GM18517 (cell line): Measurements from ENCODE around the gene DDX21.
"Not testable (repeated sequence)": the region's sequence is repeated elsewhere in the genome, so short reads cannot be mapped to it uniquely, and the experiment has no call there.

ENCODE experiments used
- ATAC-seq: cut with Tn5 transposase; IDR thresholded peaks from one replicate; pipeline ENCODE4 v1.9.1; 2021; ENCODE audit warnings: mild to moderate bottlenecking, moderate library complexity; ENCODE audit not compliant: unreplicated experiment

DDX21 gene

GRCh38 chr10:68955832-68956532 lies at the start of gene DDX21:
Gene DDX21, plus strand, starts transcription at chr10:68956170. Its CDS starts 56 bp downstream, at chr10:68956226.
- ATAC-seq: peak; percentile 79

GRCh38 chr10:68924593-68924992 lies 31.4 kb upstream of the DDX21 start:
- ATAC-seq: no peak

GRCh38 chr10:68925489-68925888 lies 30.5 kb upstream of the DDX21 start:
- ATAC-seq: no peak

GRCh38 chr10:68929157-68929556 lies 26.8 kb upstream of the DDX21 start:
- not testable (repeated sequence) for ATAC-seq

GRCh38 chr10:68929888-68930287 lies 26.1 kb upstream of the DDX21 start:
- ATAC-seq: not testable (repeated sequence)

- ATAC-seq: not testable (repeated sequence)
These were observed 23.1 kb upstream of the DDX21 start for GRCh38 chr10:68932860-68933259.

- ATAC-seq: no peak
These were observed 21.0 kb upstream of the DDX21 start for GRCh38 chr10:68934994-68935393.

- no peak for ATAC-seq
These were observed 17.9 kb upstream of the DDX21 start for GRCh38 chr10:68938117-68938516.

- ATAC-seq: no peak
These were observed 17.1 kb upstream of the DDX21 start for GRCh38 chr10:68938884-68939283.

- ATAC-seq: not testable (repeated sequence)
These were observed 15.1 kb upstream of the DDX21 start for GRCh38 chr10:68940917-68941316.

- no peak for ATAC-seq
These were observed 5.4 kb upstream of the DDX21 start for GRCh38 chr10:68950598-68950997.

GRCh38 chr10:68954904-68955303 lies 1.1 kb upstream of the DDX21 start:
- ATAC-seq: no peak

- peak; percentile 6 for ATAC-seq
These were observed 577 bp upstream of the DDX21 start for GRCh38 chr10:68955355-68955831.

GRCh38 chr10:68957284-68957615 lies 1.3 kb downstream of the DDX21 start:
- ATAC-seq: no peak

- no peak for ATAC-seq
These were observed 1.7 kb downstream of the DDX21 start for GRCh38 chr10:68957654-68958053.

GRCh38 chr10:68959695-68960527 lies 3.9 kb downstream of the DDX21 start:
- ATAC-seq: no peak

- no peak for ATAC-seq
These were observed 7.2 kb downstream of the DDX21 start for GRCh38 chr10:68963151-68963550.

- ATAC-seq: no peak
These were observed 18.0 kb downstream of the DDX21 start for GRCh38 chr10:68973975-68974374.

- ATAC-seq: not testable (repeated sequence)
These were observed 20.0 kb downstream of the DDX21 start for GRCh38 chr10:68975936-68976473.

- ATAC-seq: not testable (repeated sequence)
These were observed 23.8 kb downstream of the DDX21 start for GRCh38 chr10:68979738-68980137.

GRCh38 chr10:68981074-68981473 lies 25.1 kb downstream of the DDX21 start:
- no peak for ATAC-seq

- ATAC-seq: no peak
These were observed 26.4 kb downstream of the DDX21 start for GRCh38 chr10:68982389-68982788.
